HEK293 (cell line): ENCODE data around the gene HINFP.
A peak's percentile ranks its signal among the peaks of the same experiment; 100 is the strongest.
"Not testable (repeated sequence)": the region's sequence is repeated elsewhere in the genome, so short reads cannot be mapped to it uniquely, and the experiment has no call there.

Source experiments
- CTCF ChIA-PET: fragments of 350-600 bp; formaldehyde crosslinking; extraction: SDS; loops from one replicate; lab custom pipeline; 2021; ENCODE audit warnings: antibody characterized with exemption; lab: Yijun Ruan, JAX
- POLR2A ChIA-PET: fragments of 300-600 bp; formaldehyde crosslinking; extraction: SDS; loops from one replicate; lab custom pipeline; 2020; ENCODE audit warnings: antibody characterized with exemption, inconsistent platforms; lab: Yijun Ruan, JAX
- H3K27ac ChIP-seq: fragments of 200-500 bp; sonication (Bioruptor generic); 2 replicates; pipeline ENCODE4 v1.5.1; 2014; ENCODE audit warnings: low read depth, low read length, control low read depth, inconsistent platforms; ENCODE audit errors: extremely low read depth
- H3K36me3 ChIP-seq, 2 experiments: fragments of 200-500 bp in 1 of 2; sonication (Bioruptor generic) in 1 of 2; 1 replicate in 1 of 2; 2 replicates in 1 of 2; pipeline ENCODE4 v1.5.1; 2014 to 2017; ENCODE audit warnings: inconsistent platforms in 2 of 2, low read length in 2 of 2; ENCODE audit not compliant: control insufficient read depth in 2 of 2, insufficient read depth in 1 of 2
- H3K4me1 ChIP-seq: fragments of 200-500 bp; sonication (Bioruptor generic); 2 replicates; pipeline ENCODE4 v1.5.1; 2014; ENCODE audit warnings: mild to moderate bottlenecking, low read length, inconsistent platforms; ENCODE audit not compliant: control insufficient read depth, insufficient read depth
- H3K4me3 ChIP-seq: 2 replicates; pipeline ENCODE4 v1.5.1; 2011; ENCODE audit warnings: low read depth, mild to moderate bottlenecking, control low read depth, low read length, moderate library complexity
- H3K9me3 ChIP-seq: fragments of 200-500 bp; sonication (Bioruptor generic); 2 replicates; pipeline ENCODE4 v1.5.1; 2014; ENCODE audit warnings: low read depth, low read length, inconsistent platforms; ENCODE audit not compliant: control insufficient read depth, insufficient read depth
- KLF9 ChIP-seq: fragments of 450-650 bp; formaldehyde crosslinking; IDR thresholded peaks from 2 replicates; pipeline ENCODE4 v1.5.1; 2016; ENCODE audit warnings: missing biosample characterization, missing genetic modification characterization, low read depth
- PBX3 ChIP-seq: sonication (generic); formaldehyde crosslinking; IDR thresholded peaks from 2 replicates; pipeline ENCODE4 v1.8.1; 2022; ENCODE audit warnings: mild to moderate bottlenecking, moderate library complexity, missing genetic modification reagents
- ZNF341 ChIP-seq: fragments of 450-650 bp; formaldehyde crosslinking; IDR thresholded peaks from 2 replicates; pipeline ENCODE4; 2016; ENCODE audit warnings: low read depth, missing biosample characterization, missing genetic modification characterization
- ZNF76 ChIP-seq: fragments of 450-650 bp; formaldehyde crosslinking; IDR thresholded peaks from 2 replicates; pipeline ENCODE4; 2016; ENCODE audit warnings: low read depth, missing biosample characterization, missing genetic modification characterization, borderline replicate concordance

Gene HINFP

GRCh38 chr11:119181677-119182412 lies 60.5 kb downstream of the HINFP start:
- ChIA-PET CTCF (no interaction called here), POLR2A (interaction anchor here (1.4 kb wide), 1 partner anchor 12 kb away, joined by 5 read pairs; no protein-coding TSS in a partner anchor)
- TF ChIP-seq ZNF341 (0 out of 2 replicates have a peak, but pooled peaks have one; percentile 15), PBX3 (CRISPR knock-in tag) (no peak), KLF9 (tag by site-specific recombination) (0 out of 2 replicates have a peak, but pooled peaks have one; percentile 21), ZNF76 (tag by site-specific recombination) (no peak)
- no peak overlapping the region for H3K27ac ChIP-seq
- H3K4me3 ChIP-seq: no peak overlapping the region
- no peaks in the 10 kb centered on the region for H3K9me3 ChIP-seq
- H3K36me3 ChIP-seq: peaks cover 0 to 43% of the 10 kb centered on the region in 2 experiments; a peak in 2 of 3 replicates
- no peaks in the 10 kb centered on the region for H3K4me1 ChIP-seq

DNA sequence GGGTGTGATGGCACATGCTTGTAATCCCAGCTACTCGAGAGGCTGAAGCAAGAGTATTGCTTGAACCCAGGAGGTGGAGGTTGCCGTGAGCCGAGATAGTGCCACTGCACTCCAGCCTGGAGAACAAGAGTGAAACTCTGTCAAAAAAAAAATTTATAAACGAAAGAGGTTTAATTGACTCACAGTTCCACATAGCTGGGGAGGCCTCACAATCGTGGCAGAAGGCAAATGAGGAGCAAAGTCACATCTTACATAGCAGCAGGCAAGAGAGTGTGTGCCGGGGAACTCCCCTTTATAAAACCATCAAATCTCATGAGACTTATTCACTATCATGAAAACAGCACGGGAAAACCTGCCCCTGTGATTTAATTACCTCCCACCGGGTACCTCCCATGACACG lies 63.0 kb downstream of the HINFP start:
- not testable (repeated sequence) for H3K4me3 ChIP-seq, H3K9me3 ChIP-seq, H3K4me1 ChIP-seq, H3K27ac ChIP-seq
- POLR2A ChIA-PET: interaction anchor here (0.6 kb wide), 1 partner anchor 14 kb away, joined by 3 read pairs; no protein-coding TSS in a partner anchor
- CTCF ChIA-PET: interaction anchor here (1.9 kb wide), 1 partner anchor 12 kb away, joined by 6 read pairs; no protein-coding TSS in a partner anchor
- H3K36me3 ChIP-seq: peaks cover 0 to 32% of the 10 kb centered on the region in 2 experiments; a peak in 2 of 3 replicates
